Stimulated activated effector memory CD8-positive, alpha-beta T cell treated with anti-CD3 and anti-CD28 coated beads, Interleukin-12 subunit alpha, Interleukin-12 subunit beta, amount 100 ng/mL, for 72 hours (primary cell): ENCODE data around the gene CEP170.
A peak's percentile ranks its signal among the peaks of the same experiment; 100 is the strongest.
"Not testable (repeated sequence)": the region's sequence is repeated elsewhere in the genome, so short reads cannot be mapped to it uniquely, and the experiment has no call there.

Experiments
- ATAC-seq: fragments of 150-1000 bp; cut with Tn5 transposase; 2 replicates; pipeline ENCODE4 v1.10.0; 2021
- DNase-seq, 2 donors: peaks; one replicate each; pipeline ENCODE4 v3.0.0; 2021 to 2022; ENCODE audit warnings: low spot score in 2 of 2
- H3K27ac Mint-ChIP-seq: one replicate; pipeline ENCODE4 v1.8.0; 2022; ENCODE audit warnings: mild to moderate bottlenecking, mixed read lengths
- H3K36me3 Mint-ChIP-seq: one replicate; pipeline ENCODE4 v1.8.0; 2022; ENCODE audit warnings: mild to moderate bottlenecking, mixed read lengths
- H3K4me1 Mint-ChIP-seq: one replicate; pipeline ENCODE4 v1.8.0; 2022; ENCODE audit warnings: mixed read lengths
- H3K4me3 Mint-ChIP-seq: one replicate; pipeline ENCODE4 v1.8.0; 2022; ENCODE audit warnings: mild to moderate bottlenecking, mixed read lengths
- H3K9me3 Mint-ChIP-seq: one replicate; pipeline ENCODE4 v1.8.0; 2022; ENCODE audit warnings: mixed read lengths

The CEP170 gene

GRCh38 chr1:243183661-243184060 is 71.4 kb downstream of the CEP170 start:
- H3K4me3 Mint-ChIP-seq, H3K9me3 Mint-ChIP-seq, H3K4me1 Mint-ChIP-seq, ATAC-seq, DNase-seq, H3K27ac Mint-ChIP-seq: not testable (repeated sequence)
- H3K36me3 Mint-ChIP-seq: peaks cover 16% of the 10 kb centered on the region

GRCh38 chr1:243183176-243183575 is 71.9 kb downstream of the CEP170 start:
- not testable (repeated sequence) for ATAC-seq, H3K27ac Mint-ChIP-seq, H3K4me3 Mint-ChIP-seq, H3K9me3 Mint-ChIP-seq, H3K4me1 Mint-ChIP-seq, DNase-seq
- peaks cover 16% of the 10 kb centered on the region for H3K36me3 Mint-ChIP-seq

- peaks cover 5% of the 10 kb centered on the region for H3K36me3 Mint-ChIP-seq
- no peak overlapping the region for H3K27ac Mint-ChIP-seq
- DNase-seq (no peak), ATAC-seq (no peak)
- H3K9me3 Mint-ChIP-seq: no peaks in the 10 kb centered on the region
- no peaks in the 10 kb centered on the region for H3K4me1 Mint-ChIP-seq
- H3K4me3 Mint-ChIP-seq: no peak overlapping the region
Measured at GRCh38 chr1:243179720-243180119, 75.4 kb downstream of the CEP170 start.

GRCh38 chr1:243177792-243178191 is 77.3 kb downstream of the CEP170 start:
- not testable (repeated sequence) for H3K36me3 Mint-ChIP-seq, ATAC-seq, H3K4me1 Mint-ChIP-seq, H3K9me3 Mint-ChIP-seq, H3K27ac Mint-ChIP-seq, H3K4me3 Mint-ChIP-seq, DNase-seq

- H3K36me3 Mint-ChIP-seq, H3K4me1 Mint-ChIP-seq, ATAC-seq, H3K27ac Mint-ChIP-seq, H3K9me3 Mint-ChIP-seq, DNase-seq, H3K4me3 Mint-ChIP-seq: not testable (repeated sequence)
Measured at GRCh38 chr1:243173758-243174369, 81.2 kb downstream of the CEP170 start.

GRCh38 chr1:243164911-243165310 is 90.2 kb downstream of the CEP170 start:
- not testable (repeated sequence) for H3K27ac Mint-ChIP-seq, ATAC-seq, H3K4me3 Mint-ChIP-seq, H3K9me3 Mint-ChIP-seq, H3K4me1 Mint-ChIP-seq, DNase-seq
- peaks cover 17% of the 10 kb centered on the region for H3K36me3 Mint-ChIP-seq

GRCh38 chr1:243150906-243151305 is 104.2 kb downstream of the CEP170 start:
- not testable (repeated sequence) for H3K4me3 Mint-ChIP-seq, ATAC-seq, H3K4me1 Mint-ChIP-seq, H3K27ac Mint-ChIP-seq, H3K9me3 Mint-ChIP-seq, DNase-seq
- peaks cover 17% of the 10 kb centered on the region for H3K36me3 Mint-ChIP-seq

- not testable (repeated sequence) for H3K4me3 Mint-ChIP-seq, H3K4me1 Mint-ChIP-seq, DNase-seq, ATAC-seq, H3K27ac Mint-ChIP-seq, H3K36me3 Mint-ChIP-seq, H3K9me3 Mint-ChIP-seq
Measured at GRCh38 chr1:243149120-243149519, 106.0 kb downstream of the CEP170 start.

- not testable (repeated sequence) for H3K36me3 Mint-ChIP-seq, DNase-seq, H3K27ac Mint-ChIP-seq, H3K4me1 Mint-ChIP-seq, H3K4me3 Mint-ChIP-seq, H3K9me3 Mint-ChIP-seq
- ATAC-seq: peak; percentile 86
Measured at GRCh38 chr1:243147351-243147750, 107.7 kb downstream of the CEP170 start.

- not testable (repeated sequence) for H3K9me3 Mint-ChIP-seq, DNase-seq, H3K4me3 Mint-ChIP-seq, ATAC-seq, H3K27ac Mint-ChIP-seq, H3K4me1 Mint-ChIP-seq
- H3K36me3 Mint-ChIP-seq: peaks cover 31% of the 10 kb centered on the region
Measured at GRCh38 chr1:243140498-243140897, 114.6 kb downstream of the CEP170 start.

- not testable (repeated sequence) for H3K4me3 Mint-ChIP-seq, ATAC-seq
Measured at GRCh38 chr1:243122876-243123409, 132.1 kb downstream of the CEP170 start.

GRCh38 chr1:243121939-243122338 is 133.1 kb downstream of the CEP170 start:
- not testable (repeated sequence) for H3K4me1 Mint-ChIP-seq, H3K36me3 Mint-ChIP-seq, H3K4me3 Mint-ChIP-seq, DNase-seq, H3K27ac Mint-ChIP-seq, ATAC-seq, H3K9me3 Mint-ChIP-seq

More at GRCh38 chr1:243122876-243123409, 132.1 kb downstream of the CEP170 start:
- not testable (repeated sequence) for H3K4me1 Mint-ChIP-seq, H3K27ac Mint-ChIP-seq, H3K9me3 Mint-ChIP-seq, DNase-seq, H3K36me3 Mint-ChIP-seq

- H3K27ac Mint-ChIP-seq, H3K4me3 Mint-ChIP-seq, ATAC-seq, H3K9me3 Mint-ChIP-seq, H3K4me1 Mint-ChIP-seq, DNase-seq, H3K36me3 Mint-ChIP-seq: not testable (repeated sequence)
Measured at GRCh38 chr1:243118601-243119322, 136.3 kb downstream of the CEP170 start.

GRCh38 chr1:243116187-243116586 is 138.9 kb downstream of the CEP170 start:
- not testable (repeated sequence) for ATAC-seq, H3K4me3 Mint-ChIP-seq, H3K36me3 Mint-ChIP-seq

GRCh38 chr1:243114769-243115168 is 140.3 kb downstream of the CEP170 start:
- not testable (repeated sequence) for DNase-seq, H3K36me3 Mint-ChIP-seq, H3K27ac Mint-ChIP-seq, H3K9me3 Mint-ChIP-seq, ATAC-seq, H3K4me1 Mint-ChIP-seq, H3K4me3 Mint-ChIP-seq

More at GRCh38 chr1:243116187-243116586, 138.9 kb downstream of the CEP170 start:
- DNase-seq, H3K27ac Mint-ChIP-seq, H3K4me1 Mint-ChIP-seq, H3K9me3 Mint-ChIP-seq: not testable (repeated sequence)
